ENCODE data around the gene TAOK1.

DNA sequence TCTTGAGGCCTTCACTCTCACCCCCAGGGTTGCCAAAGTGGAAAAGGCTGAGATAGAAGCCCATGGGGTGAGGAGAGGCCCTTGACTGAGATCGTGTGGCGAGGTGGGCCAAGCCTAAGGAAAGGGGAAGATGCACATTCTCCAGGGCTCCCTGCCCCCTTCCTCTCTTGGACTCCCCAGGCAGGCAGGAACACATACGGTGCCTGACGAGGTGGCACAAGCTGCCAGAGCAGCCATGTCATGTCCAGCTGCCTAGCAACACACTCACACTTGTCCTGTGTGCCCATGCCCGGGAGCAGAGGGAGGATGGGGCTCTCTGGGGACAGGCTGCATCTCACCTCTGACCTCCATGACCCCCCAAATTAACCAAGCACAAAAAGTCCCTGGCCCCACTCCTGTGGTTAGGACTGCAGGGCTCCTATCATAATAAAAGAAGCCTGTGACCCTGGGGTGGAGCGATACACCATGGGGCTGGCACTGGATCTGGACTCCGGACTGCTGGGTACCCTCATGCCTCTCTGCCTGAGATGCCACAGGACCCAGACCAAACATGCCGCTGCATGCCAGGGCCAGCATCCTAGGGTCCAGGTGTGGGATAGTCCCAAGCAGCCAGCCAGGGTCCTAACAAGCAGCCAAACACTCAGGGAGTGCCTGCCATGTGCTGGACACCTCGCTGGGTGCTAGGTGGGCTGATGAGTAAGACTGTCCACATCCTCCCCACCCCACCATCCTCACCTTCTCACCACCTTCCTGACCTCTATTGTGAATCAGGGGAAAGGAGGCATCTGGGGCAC, 196.7 kb downstream of the TAOK1 start:
- TF ChIP-seq POLR2A (IDR thresholded peaks at IDR 0.05): no peak
- no peak for TF ChIP-seq CTCF (IDR thresholded peaks at IDR 0.05)
- no peak for TF ChIP-seq POLR2AphosphoS5 (IDR thresholded peaks at IDR 0.05)
